ENCODE results near the gene UGT2B11.
"Not testable (repeated sequence)": the region's sequence is repeated elsewhere in the genome, so short reads cannot be mapped to it uniquely, and the experiment has no call there.

Gene UGT2B11

DNA sequence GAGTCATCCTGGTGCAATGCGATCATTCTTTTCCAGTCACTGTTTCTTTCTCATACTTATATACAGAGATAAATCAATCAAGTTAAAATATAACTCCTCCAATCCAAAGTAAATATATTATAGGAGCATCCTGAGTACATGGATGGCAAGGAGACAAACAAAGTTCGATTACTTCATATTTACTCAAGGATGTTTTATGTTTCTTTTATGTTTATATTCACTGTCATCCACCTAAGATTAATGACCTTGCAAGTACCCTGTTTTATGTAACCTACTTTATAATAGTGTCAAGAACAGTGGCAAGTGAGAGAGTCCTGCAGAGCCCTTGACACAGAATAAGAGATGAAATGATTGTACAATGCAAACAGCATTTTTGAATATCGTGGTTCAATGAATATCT, at the start of gene UGT2B11:
Gene UGT2B11 (minus strand): TSS at position 33 of the 400 bp plus-strand sequence. CDS start 26 bp downstream, at position 7.
- DNase-seq (ENCODE audit: low read depth, low spot score) = no peak

DNA sequence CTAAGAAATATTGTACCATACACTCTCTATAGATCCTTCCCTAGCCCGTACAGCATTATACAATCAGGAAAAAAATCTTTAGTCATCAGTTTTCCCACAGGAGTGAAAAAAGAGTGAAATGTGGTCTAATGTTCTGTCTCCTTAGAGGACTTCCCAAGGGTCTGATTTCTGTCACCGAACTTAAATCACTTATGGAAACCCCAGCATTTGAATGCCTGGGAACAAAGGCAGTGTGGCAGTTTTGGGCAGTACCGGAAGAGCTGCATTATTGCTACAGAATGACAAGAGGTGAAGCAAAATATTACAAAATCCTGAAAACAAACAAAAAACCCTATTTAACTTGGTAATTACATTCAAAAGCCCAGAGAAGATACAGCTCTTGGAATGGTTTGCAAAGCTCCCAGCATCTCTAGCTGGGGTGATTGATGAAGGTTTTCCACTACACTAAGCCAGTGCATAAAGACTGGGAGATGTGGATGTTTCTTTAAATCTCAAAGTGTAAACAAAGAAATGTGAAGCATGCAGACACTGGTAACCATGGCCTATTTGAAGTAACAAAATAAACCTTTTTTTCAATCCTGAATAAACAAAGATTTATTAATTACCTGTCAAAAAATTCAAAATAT, 38.7 kb upstream of the UGT2B11 start:
- DNase-seq (ENCODE audit: low read depth, low spot score) = not testable (repeated sequence)

DNA sequence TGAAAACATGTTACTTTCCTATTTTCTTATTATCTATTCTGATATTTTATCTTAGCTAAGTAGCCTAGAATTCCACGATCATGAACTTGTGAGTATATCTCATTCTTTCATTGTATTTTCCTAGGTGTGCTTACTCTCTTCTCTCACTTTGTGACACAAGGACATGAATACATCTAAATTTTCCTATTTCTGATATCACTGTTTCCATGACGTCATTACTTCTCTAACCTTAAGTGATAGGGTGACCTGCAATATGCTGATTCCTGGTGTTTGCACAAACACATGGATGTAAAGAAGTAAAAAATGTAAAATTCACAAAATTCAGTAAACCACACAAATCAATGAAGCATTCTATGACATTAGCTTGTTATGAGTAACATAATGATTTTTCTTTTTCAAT, 36.3 kb upstream of the UGT2B11 start:
- DNase-seq (ENCODE audit: low read depth, low spot score) = not testable (repeated sequence)

DNA sequence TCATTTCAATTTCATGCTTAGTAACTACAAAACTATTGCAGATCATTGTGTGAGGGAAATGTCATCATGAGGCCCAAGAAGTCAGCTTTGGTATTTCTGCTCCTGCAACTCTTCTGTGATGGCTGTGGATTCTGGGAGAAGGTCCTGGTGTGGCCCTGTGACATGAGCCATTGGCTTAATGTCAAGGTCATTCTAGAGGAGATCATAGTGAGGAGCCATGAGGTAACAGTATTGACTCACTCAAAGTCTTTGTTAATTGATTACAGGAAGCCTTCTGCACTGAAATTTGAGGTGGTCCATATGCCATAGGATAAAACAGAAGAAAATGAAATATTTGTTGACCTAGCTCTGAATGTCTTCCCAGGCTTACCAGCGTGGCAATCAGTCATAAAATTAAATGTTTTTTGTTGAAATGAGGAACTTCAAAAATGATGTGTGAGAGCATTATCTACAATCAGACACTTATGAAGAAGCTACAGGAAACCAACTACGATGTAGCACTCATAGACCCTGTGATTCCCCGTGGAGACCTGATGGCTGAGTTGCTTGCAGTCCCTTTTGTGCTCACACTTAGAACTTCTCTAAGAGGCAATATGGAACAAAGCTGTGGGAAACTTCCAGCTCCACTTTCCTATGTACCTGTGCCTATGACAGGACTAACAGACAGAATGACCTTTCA, 28.2 kb upstream of the UGT2B11 start:
- DNase-seq (ENCODE audit: low read depth, low spot score) = not testable (repeated sequence)

- not testable (repeated sequence) for DNase-seq (ENCODE audit: low read depth, low spot score)
Measured at GRCh38 chr4:69241746-69242145, 27.2 kb upstream of the UGT2B11 start.

- DNase-seq (ENCODE audit: low read depth, low spot score) = not testable (repeated sequence)
Measured at GRCh38 chr4:69240787-69241186, 26.2 kb upstream of the UGT2B11 start.

DNA sequence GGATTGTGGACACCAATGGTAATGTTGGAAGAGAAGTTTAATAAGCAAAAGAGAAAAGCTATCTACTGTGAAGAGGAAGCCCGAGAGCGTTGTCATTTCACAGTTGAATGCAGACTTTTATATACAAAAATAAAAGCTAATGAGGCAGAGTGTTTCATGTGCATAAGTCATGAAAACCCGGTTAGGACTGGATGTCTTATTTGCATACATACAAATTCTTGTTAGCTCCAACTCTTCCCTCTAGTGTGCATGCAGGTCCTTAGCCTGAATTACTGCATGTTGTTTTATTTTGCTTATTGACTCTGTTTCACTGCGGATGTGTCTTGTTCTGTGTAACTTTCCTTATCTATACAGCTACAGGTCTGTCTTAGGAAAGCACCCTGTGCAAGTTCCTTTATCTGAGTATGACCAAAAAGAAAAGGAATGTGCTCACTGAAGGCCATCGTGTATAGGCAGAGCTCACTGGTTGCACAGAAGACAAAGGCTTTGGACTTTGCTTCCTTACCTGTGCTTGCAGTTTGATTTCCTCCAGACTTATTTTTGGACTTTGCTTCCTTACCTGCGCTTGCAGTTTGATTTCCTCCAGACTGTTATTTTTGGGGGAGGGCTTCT, 25.1 kb upstream of the UGT2B11 start:
- no peak for DNase-seq (ENCODE audit: low read depth, low spot score)

DNA sequence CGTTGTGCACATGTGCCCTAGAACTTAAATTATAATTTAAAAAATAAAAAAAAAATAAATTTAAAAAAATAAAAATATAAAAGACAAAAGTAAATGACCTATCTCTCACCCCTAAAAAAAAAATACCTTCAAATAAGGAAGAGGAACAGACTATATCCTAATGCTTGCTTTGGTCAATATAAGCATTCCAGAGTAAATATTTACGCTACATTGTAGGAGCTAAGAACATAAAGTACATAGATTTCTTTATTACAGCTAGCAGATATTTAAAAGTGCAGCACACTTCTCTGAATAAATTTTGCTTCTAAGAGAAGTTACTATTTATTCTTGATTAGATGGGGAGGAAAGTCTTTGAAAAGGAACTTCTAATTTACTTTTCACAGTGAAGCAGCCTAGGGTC, 24.5 kb upstream of the UGT2B11 start:
- no peak for DNase-seq (ENCODE audit: low read depth, low spot score)

DNA sequence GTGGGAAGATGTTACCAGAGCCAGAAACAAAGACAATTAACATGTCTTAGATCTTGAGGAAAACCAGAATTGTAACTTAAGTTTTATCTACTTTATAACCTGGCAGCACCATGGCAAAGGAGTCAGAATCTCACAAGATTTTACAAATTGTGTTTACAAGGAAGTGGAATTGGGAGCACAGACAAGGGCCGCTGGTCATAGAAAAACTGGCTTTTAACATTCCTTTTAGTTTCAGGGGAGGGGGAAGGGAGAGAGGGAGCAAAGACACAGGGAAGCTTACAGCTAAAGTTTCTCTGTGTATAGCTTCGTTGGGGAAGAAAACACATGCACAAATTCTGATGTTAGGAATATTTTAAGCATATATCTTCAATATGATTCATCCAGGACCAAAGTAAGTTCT, 10.3 kb upstream of the UGT2B11 start:
- DNase-seq (ENCODE audit: low read depth, low spot score) = no peak

DNA sequence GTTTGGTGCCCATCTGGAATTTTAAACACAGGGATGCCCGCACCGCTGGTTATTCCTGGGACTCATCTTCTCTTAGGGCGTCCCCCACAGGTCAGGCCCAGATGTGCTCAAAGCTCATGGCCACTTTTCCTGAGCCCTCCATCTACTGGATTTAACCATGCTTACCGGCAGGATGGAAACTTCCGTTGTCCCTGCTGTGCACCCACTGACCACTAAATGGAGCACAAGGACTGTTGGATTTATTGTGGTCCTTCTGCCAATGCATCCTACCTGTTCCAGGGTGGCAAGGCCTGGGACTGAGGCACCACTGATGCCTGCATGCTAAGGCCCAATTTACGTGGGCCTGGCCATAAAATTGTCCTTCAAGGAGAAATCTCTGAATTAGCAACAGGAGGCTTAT, 8.7 kb upstream of the UGT2B11 start:
- not testable (repeated sequence) for DNase-seq (ENCODE audit: low read depth, low spot score)

DNA sequence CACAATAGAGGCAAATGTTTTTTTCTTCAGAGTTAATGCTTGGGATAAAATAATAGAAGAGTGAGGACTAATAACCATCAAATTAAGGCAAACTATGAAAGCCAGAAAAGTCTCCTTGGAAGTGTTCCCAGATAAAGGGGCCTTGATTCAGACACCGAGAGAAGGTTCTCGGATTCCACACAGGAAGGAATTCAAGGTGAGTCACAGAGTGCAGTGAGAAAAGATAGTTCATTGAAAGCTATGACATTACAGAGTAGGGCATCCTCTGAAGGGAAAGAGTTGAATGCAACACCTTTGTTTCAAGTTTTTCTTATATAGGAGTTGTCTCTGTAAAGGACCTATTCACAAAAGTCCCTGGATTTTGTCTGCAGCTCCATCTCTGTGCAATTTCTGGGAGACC, 3.9 kb upstream of the UGT2B11 start:
- DNase-seq (ENCODE audit: low read depth, low spot score) = not testable (repeated sequence)

GRCh38 chr4:69210911-69211310, 3.6 kb downstream of the UGT2B11 start:
- no peak for DNase-seq (ENCODE audit: low read depth, low spot score)

DNA sequence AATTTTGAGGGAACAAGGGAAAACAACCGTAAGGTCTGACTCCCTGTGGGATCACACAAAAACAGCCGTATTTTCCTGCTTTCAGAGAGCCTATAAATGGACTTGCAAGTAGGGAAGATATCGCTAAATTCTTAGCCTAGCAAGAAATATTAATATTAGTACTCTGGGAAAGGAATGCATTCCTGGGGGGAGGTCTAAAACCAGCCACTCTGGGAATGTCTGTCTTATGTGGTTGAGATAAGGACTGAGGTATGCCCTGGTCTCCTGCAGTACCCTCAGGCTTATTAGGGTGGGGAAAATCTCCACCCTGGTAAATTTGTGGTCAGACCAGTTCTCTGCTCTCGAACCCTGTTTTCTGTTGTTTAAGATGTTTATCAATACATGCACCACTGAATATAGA, 16.0 kb downstream of the UGT2B11 start:
- DNase-seq (ENCODE audit: low read depth, low spot score) = not testable (repeated sequence)

GRCh38 chr4:69196209-69196965, 18.2 kb downstream of the UGT2B11 start:
- no peak for DNase-seq (ENCODE audit: low read depth, low spot score)

DNA sequence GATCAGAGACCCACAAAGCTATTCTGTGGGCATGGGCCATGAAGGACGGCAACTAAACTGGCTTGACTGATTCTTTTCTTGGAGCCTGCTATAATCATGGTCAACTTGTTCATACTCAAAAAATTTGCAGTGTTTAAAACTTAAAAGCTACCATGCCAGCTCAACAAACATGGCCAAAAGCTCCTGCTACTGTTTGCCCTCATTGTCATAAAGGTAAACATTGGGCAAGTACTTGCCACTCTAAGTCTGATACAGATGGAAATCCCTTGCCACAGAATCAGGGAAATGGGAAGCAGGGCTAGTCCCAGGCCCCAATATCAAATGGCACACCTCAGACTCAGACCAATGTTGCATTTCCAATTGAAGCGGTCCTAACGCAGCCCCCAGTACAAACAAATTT, 20.4 kb downstream of the UGT2B11 start:
- DNase-seq (ENCODE audit: low read depth, low spot score) = no peak

DNA sequence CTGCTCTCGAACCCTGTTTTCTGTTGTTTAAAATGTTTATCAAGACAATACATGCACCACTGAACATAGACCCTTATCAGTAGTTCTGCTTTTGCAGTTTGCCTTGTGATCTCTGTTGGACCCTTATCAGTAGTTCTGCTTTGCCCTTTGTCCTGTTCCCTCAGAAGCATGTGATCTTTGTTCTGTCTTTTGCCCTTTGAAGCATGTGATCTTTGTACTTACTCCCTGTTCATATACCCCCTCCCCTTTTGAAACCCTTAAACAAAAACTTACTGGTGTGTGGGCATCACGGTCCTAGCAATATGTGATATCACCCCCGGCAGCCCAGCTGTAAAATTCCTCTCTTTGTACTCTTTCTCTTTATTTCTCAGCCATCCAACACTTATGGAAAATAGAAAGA, 22.6 kb downstream of the UGT2B11 start:
- DNase-seq (ENCODE audit: low read depth, low spot score) = not testable (repeated sequence)

DNA sequence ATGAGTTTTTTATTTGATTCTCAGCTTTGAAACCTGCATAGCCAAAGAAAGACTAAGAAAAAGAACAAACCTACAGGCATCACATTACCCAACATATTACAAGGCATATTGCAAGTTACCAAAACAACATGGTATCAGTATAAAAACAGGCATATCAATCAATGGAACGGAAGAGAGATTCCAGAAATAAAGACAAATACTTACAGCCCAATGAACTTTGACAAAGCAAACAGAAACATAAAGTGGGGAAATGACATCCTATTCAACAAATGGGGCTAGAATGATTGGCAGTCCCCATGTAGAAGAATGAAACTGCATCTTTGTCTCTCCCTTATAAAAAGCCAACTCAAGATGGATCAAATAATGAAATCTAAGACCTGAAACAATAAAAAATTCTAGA, 23.9 kb downstream of the UGT2B11 start:
- not testable (repeated sequence) for DNase-seq (ENCODE audit: low read depth, low spot score)

GRCh38 chr4:69181519-69182169, 32.9 kb downstream of the UGT2B11 start:
- not testable (repeated sequence) for DNase-seq (ENCODE audit: low read depth, low spot score)

- not testable (repeated sequence) for DNase-seq (ENCODE audit: low read depth, low spot score)
Measured at GRCh38 chr4:69179817-69180216, 34.7 kb downstream of the UGT2B11 start.

DNA sequence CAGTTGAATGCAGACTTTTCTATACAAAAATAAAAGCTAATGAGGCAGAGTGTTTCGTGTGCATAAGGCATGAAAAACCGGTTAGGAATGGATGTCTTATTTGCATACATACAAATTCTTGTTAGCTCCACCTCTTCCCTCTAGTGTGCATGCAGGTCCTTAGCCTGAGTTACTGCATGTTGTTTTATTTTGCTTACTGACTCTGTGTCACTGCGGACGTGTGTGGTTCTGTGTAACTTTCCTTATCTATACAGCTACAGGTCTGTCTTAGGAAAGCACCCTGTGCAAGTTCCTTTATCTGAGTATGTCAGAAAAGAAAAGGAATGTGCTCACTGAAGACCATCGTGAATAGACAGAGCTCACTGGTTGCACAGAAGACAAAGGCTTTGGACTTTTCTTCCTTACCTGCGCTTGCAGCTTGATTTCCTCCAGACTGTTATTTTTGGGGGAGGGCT, 35.8 kb downstream of the UGT2B11 start:
- DNase-seq (ENCODE audit: low read depth, low spot score) = not testable (repeated sequence)

Data from smooth muscle cell of the brain vasculature (primary cell).